Activated CD4-positive, alpha-beta memory T cell treated with anti-CD3 and anti-CD28 coated beads for 36 hours (primary cell): ENCODE data around the gene GPR149. TPM values are rescaled to one million over a fixed set of nuclear protein-coding genes. Genes with fewer than 3 reads are reported as not detected.

Experiments used
- CTCF ChIA-PET: fragments of 350-600 bp; sonication (Branson Sonifier 250); formaldehyde crosslinking; loops from one replicate; lab custom pipeline; 2021; ENCODE audit warnings: antibody characterized with exemption, inconsistent platforms; lab: Charles Lee
- POLR2A ChIA-PET: fragments of 350-600 bp; sonication (Branson Sonifier 250); formaldehyde crosslinking; loops from one replicate; lab custom pipeline; 2021; ENCODE audit warnings: antibody characterized with exemption; lab: Charles Lee
- DNase-seq: peaks from one replicate; pipeline ENCODE4 v3.0.0-alpha.2; 2020
- H3K27ac Mint-ChIP-seq: one replicate; pipeline ENCODE4 v1.8.0; 2021; ENCODE audit warnings: mixed read lengths
- H3K27me3 Mint-ChIP-seq: one replicate; pipeline ENCODE4 v1.8.0; 2021; ENCODE audit warnings: mixed read lengths
- H3K36me3 Mint-ChIP-seq: one replicate; pipeline ENCODE4 v1.8.0; 2021; ENCODE audit warnings: mixed read lengths
- H3K4me1 Mint-ChIP-seq: one replicate; pipeline ENCODE4 v1.8.0; 2021; ENCODE audit warnings: low read depth, mixed read lengths
- H3K4me3 Mint-ChIP-seq: one replicate; pipeline ENCODE4 v1.8.0; 2021; ENCODE audit warnings: mild to moderate bottlenecking, mixed read lengths
- H3K9me3 Mint-ChIP-seq: one replicate; pipeline ENCODE4 v1.8.0; 2021; ENCODE audit warnings: mixed read lengths
- intact Hi-C: fragments of 100-400 bp; cut with micrococcal nuclease; formaldehyde crosslinking; loops from one replicate; pipeline ENCODE4 v1.15.1; 2023
- total RNA-seq, 2 experiments: library from RNA; stranded (reverse); gene quantifications; one replicate each; pipeline ENCODE4 v1.2.3, GENCODE V29; 2021

Gene GPR149
- total RNA-seq, 2 experiments from 2014 or later = not detected

GRCh38 chr3:154294016-154294415, 136.0 kb downstream of the GPR149 start:
- no peak for DNase-seq
- CTCF ChIA-PET = no interaction called here
- no peak overlapping the region for H3K4me3 Mint-ChIP-seq
- peaks cover 2% of the 10 kb centered on the region for H3K4me1 Mint-ChIP-seq
- intact Hi-C loops = no loop called here
- H3K36me3 Mint-ChIP-seq = peaks cover 41% of the 10 kb centered on the region
- no peaks in the 10 kb centered on the region for H3K9me3 Mint-ChIP-seq
- POLR2A ChIA-PET = no interaction called here
- H3K27me3 Mint-ChIP-seq = no peaks in the 10 kb centered on the region
- H3K27ac Mint-ChIP-seq = no peak overlapping the region

GRCh38 chr3:154290187-154290586, 139.8 kb downstream of the GPR149 start:
- Mint-ChIP-seq H3K27ac (no peak overlapping the region), H3K9me3 (no peaks in the 10 kb centered on the region), H3K4me3 (no peak overlapping the region), H3K27me3 (no peaks in the 10 kb centered on the region), H3K4me1 (no peaks in the 10 kb centered on the region), H3K36me3 (peaks cover 41% of the 10 kb centered on the region)
- ChIA-PET CTCF (no interaction called here), POLR2A (no interaction called here)
- no peak for DNase-seq
- intact Hi-C loops = no loop called here

Other genes starting within 250 kb of the GPR149 start
- gene DHX36, start 105.7 kb downstream of the GPR149 start, total RNA-seq = 10 to 100 TPM; 65.5 to 71.1 TPM